ENCODE results near the gene FRMPD3. TPM values are rescaled to one million over a fixed set of nuclear protein-coding genes. Genes with fewer than 3 reads are reported as not detected.
"Not testable (repeated sequence)": the region's sequence is repeated elsewhere in the genome, so short reads cannot be mapped to it uniquely, and the experiment has no call there.

Gene FRMPD3
- polyA plus RNA-seq (ENCODE audit: insufficient read length), result 0.50 TPM
- long read RNA-seq, donor 1, result 0 reads
- long read RNA-seq, donor 2, result 0 reads
- long read RNA-seq, donor 3, result 0 reads
- long read RNA-seq, donor 4, result 0 reads
- long read RNA-seq, donor 5, result 0 reads
- long read RNA-seq, donor 6, result 0 reads
- long read RNA-seq, donor 7, result 0 reads
- long read RNA-seq, donor 8, result 0 reads

- no peak for DNase-seq
Observed at GRCh38 chrX:107448998-107449835, at the start of gene FRMPD3. Gene FRMPD3, plus strand, starts transcription at chrX:107449652. Its CDS starts 76,937 bp downstream, at chrX:107526589.

GRCh38 chrX:107420571-107420970 is 28.9 kb upstream of the FRMPD3 start:
- no peak for DNase-seq

- DNase-seq, result no peak
Observed at GRCh38 chrX:107421337-107421861, 28.1 kb upstream of the FRMPD3 start.

- no peak for DNase-seq
Observed at GRCh38 chrX:107429090-107429489, 20.4 kb upstream of the FRMPD3 start.

- no peak for DNase-seq
Observed at GRCh38 chrX:107440187-107440586, 9.3 kb upstream of the FRMPD3 start.

- no peak for DNase-seq
Observed at GRCh38 chrX:107440692-107441091, 8.8 kb upstream of the FRMPD3 start.

- DNase-seq, result no peak
Observed at GRCh38 chrX:107442914-107443527, 6.4 kb upstream of the FRMPD3 start.

GRCh38 chrX:107445146-107445545 is 4.3 kb upstream of the FRMPD3 start:
- no peak for DNase-seq

- DNase-seq, result no peak
Observed at GRCh38 chrX:107445631-107446030, 3.8 kb upstream of the FRMPD3 start.

GRCh38 chrX:107447642-107448041 is 1.8 kb upstream of the FRMPD3 start:
- DNase-seq, result no peak

GRCh38 chrX:107448625-107448997 is 841 bp upstream of the FRMPD3 start:
- no peak for DNase-seq

- DNase-seq, result no peak
Observed at GRCh38 chrX:107450823-107451509, 1.5 kb downstream of the FRMPD3 start.

GRCh38 chrX:107451731-107452130 is 2.3 kb downstream of the FRMPD3 start:
- no peak for DNase-seq

GRCh38 chrX:107452581-107452980 is 3.1 kb downstream of the FRMPD3 start:
- DNase-seq, result no peak

GRCh38 chrX:107454302-107454701 is 4.8 kb downstream of the FRMPD3 start:
- DNase-seq, result no peak

GRCh38 chrX:107457289-107457688 is 7.8 kb downstream of the FRMPD3 start:
- DNase-seq, result no peak

- DNase-seq, result no peak
Observed at GRCh38 chrX:107465932-107466620, 16.6 kb downstream of the FRMPD3 start.

GRCh38 chrX:107467271-107467670 is 17.8 kb downstream of the FRMPD3 start:
- DNase-seq, result no peak

- DNase-seq, result no peak
Observed at GRCh38 chrX:107470198-107470597, 20.7 kb downstream of the FRMPD3 start.

GRCh38 chrX:107470971-107471370 is 21.5 kb downstream of the FRMPD3 start:
- no peak for DNase-seq

- DNase-seq, result not testable (repeated sequence)
Observed at GRCh38 chrX:107471420-107471819, 22.0 kb downstream of the FRMPD3 start.

GRCh38 chrX:107477406-107477805 is 28.0 kb downstream of the FRMPD3 start:
- DNase-seq, result no peak

Measured in left kidney (tissue), 8 donors.